ENCODE measurements around the gene CFI.

CFI gene

GRCh38 chr4:109801895-109802319 is at the start of gene CFI:
TSS of gene CFI (minus strand) at chr4:109801999. CDS start at chr4:109801971, 28 bp downstream.
- no peak for DNase-seq (ENCODE audit: low spot score)

GRCh38 chr4:109850601-109851000 is 48.8 kb upstream of the CFI start:
- DNase-seq (ENCODE audit: low spot score) = no peak

GRCh38 chr4:109848501-109848900 is 46.7 kb upstream of the CFI start:
- no peak for DNase-seq (ENCODE audit: low spot score)

GRCh38 chr4:109847896-109848442 is 46.2 kb upstream of the CFI start, which contains the start of gene LRIT3:
TSS of gene LRIT3 (plus strand) at chr4:109848107. CDS start at chr4:109848202, 95 bp downstream.
- DNase-seq (ENCODE audit: low spot score) = no peak

- no peak for DNase-seq (ENCODE audit: low spot score)
Measured at GRCh38 chr4:109846395-109847098, 44.7 kb upstream of the CFI start.

GRCh38 chr4:109836985-109837384 is 35.2 kb upstream of the CFI start:
- no peak for DNase-seq (ENCODE audit: low spot score)

GRCh38 chr4:109833756-109834155 is 32.0 kb upstream of the CFI start:
- no peak for DNase-seq (ENCODE audit: low spot score)

GRCh38 chr4:109827672-109828071 is 25.9 kb upstream of the CFI start, which contains the start of gene RRH:
TSS of gene RRH (plus strand) at chr4:109827972. CDS start at chr4:109828028, 56 bp downstream.
- DNase-seq (ENCODE audit: low spot score) = no peak

- DNase-seq (ENCODE audit: low spot score) = no peak
Measured at GRCh38 chr4:109826719-109827118, 24.9 kb upstream of the CFI start.

GRCh38 chr4:109821185-109821584 is 19.4 kb upstream of the CFI start:
- DNase-seq (ENCODE audit: low spot score) = no peak

- no peak for DNase-seq (ENCODE audit: low spot score)
Measured at GRCh38 chr4:109820563-109820962, 18.8 kb upstream of the CFI start.

- no peak for DNase-seq (ENCODE audit: low spot score)
Measured at GRCh38 chr4:109818268-109818667, 16.5 kb upstream of the CFI start.

GRCh38 chr4:109816894-109817293 is 15.1 kb upstream of the CFI start:
- no peak for DNase-seq (ENCODE audit: low spot score)

GRCh38 chr4:109816082-109816442 is 14.3 kb upstream of the CFI start:
- no peak for DNase-seq (ENCODE audit: low spot score)

- peak; percentile 53 for DNase-seq (ENCODE audit: low spot score)
Measured at GRCh38 chr4:109815151-109816081, 13.6 kb upstream of the CFI start, which contains the start of gene GAR1. TSS of gene GAR1 (plus strand) at chr4:109815762. CDS start at chr4:109816165, 403 bp downstream.

- DNase-seq (ENCODE audit: low spot score) = no peak
Measured at GRCh38 chr4:109811707-109812106, 9.9 kb upstream of the CFI start.

GRCh38 chr4:109810552-109811387 is 9.0 kb upstream of the CFI start:
- DNase-seq (ENCODE audit: low spot score) = no peak

GRCh38 chr4:109809655-109810054 is 7.9 kb upstream of the CFI start:
- no peak for DNase-seq (ENCODE audit: low spot score)

GRCh38 chr4:109803924-109804571 is 2.2 kb upstream of the CFI start:
- no peak for DNase-seq (ENCODE audit: low spot score)

GRCh38 chr4:109801099-109801789 is 555 bp downstream of the CFI start:
- DNase-seq (ENCODE audit: low spot score) = no peak

GRCh38 chr4:109798866-109799265 is 2.9 kb downstream of the CFI start:
- DNase-seq (ENCODE audit: low spot score) = no peak
